ENCODE measurements around the gene POLD3. TPM values are rescaled to one million over a fixed set of nuclear protein-coding genes. Genes with fewer than 3 reads are reported as not detected.

Gene POLD3
- total RNA-seq, 4 donors from 2014 or later = 10.1 to 18.0 (median 14.8) TPM

DNA sequence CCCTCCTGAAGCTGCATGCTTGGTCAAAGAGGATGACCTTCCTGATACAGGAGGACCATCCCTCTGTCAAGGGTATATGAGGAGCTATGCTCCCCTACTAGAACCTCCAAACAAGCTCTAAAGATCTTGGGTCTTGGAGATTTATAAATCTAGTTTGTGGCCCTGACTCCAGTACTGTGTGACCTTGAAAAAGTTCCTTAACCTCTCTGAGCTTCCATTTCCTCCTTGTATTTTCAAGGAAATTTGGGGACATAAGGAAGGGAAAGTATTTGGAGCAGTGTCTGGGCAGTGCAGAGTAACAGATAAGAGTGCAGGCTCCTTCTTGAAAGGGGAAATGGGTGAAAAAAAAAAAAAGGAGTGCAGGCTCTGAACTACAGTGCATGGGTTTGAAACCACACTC, 93.0 kb downstream of the POLD3 start:
- no peak for TF ChIP-seq CTCF (IDR thresholded peaks at IDR 0.05; ENCODE audit: low read depth)

DNA sequence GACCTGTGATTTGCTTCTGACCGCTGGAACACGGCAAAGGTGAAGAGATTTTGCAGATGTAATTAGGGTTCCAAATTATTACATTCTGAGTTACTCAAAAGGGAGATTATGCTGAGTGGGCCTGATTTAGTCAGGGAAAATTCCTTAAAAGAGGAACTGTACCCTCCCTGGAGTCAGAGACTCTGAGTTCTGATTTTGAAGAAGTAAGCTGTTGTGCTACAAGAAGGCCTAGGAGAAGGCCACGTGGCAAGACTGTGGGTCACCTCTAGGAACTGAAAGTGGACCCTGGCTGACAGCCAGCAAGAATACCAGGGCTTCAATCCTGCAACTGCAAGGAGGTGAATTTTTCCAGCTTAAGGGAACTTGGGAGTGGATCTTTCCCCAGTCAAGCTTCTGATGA, 93.5 kb downstream of the POLD3 start:
- TF ChIP-seq CTCF (IDR thresholded peaks at IDR 0.05; ENCODE audit: low read depth) = no peak

- TF ChIP-seq CTCF (IDR thresholded peaks at IDR 0.05; ENCODE audit: low read depth) = no peak
Measured at GRCh38 chr11:74686792-74687191, 94.4 kb downstream of the POLD3 start.

DNA sequence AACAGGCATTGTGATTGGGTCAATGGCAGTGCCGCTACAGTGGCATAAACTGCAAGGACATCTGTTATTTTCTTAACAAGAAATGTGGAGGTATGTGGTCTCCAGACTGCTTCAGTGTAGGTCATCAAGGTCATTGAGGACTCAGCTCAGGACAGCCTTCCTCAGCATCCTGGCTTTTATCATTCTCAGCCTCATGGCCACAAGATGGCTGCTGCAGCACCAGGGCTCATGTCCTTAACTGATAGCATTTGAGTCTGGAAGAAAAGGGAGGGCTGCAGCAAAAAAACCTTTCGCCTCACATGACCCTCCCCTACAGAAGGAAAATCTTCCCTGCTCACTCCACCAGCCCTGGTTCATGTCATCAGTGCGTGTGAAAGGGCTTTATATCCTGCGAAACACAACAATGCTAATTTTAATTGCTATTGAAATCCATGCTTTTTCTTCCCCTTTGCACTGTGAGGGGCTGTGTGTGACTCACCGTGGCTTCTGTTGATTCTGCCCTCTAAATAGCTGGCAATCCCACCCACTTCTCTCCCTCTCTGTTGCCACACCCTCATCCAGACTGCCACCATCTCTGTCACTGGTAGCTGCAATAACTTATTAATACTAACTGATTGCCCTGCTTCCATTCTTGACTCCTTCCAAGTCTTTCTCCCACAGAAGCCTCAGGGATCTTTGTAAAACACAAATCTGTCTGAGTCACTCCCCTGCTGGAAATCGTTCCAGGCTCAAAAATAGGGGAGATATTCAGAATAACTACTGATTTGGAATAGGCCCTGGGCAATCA, 95.0 kb downstream of the POLD3 start:
- TF ChIP-seq CTCF (IDR thresholded peaks at IDR 0.05; ENCODE audit: low read depth) = no peak

DNA sequence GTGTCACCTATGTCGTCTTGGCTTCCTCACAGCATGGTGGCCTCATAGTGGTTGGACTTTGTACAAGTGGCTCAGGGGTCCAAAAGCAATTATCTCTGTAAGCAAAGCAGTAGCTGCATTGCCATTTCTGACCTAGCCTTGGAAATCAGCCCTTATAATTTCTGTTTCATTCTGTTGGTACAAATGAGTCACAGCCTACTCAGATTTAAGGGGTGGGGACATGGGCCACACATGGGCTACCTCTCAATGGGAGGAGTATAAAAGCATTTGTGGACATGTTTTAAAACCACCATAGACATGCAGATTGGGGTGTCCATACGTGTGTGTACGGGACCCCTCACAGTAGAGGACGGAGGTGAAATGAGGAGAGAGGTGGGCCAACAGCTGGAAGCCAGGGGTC, 97.3 kb downstream of the POLD3 start:
- no peak for TF ChIP-seq CTCF (IDR thresholded peaks at IDR 0.05; ENCODE audit: low read depth)

GRCh38 chr11:74691755-74692154, 99.4 kb downstream of the POLD3 start:
- TF ChIP-seq CTCF (IDR thresholded peaks at IDR 0.05; ENCODE audit: low read depth) = no peak

Small RNA genes within 50 kb of the gene (small RNA-seq; reads per million reads assigned to genes)
- gene RANP3 (not detected), gene RN7SKP297 (not detected)

Other genes starting within 250 kb of the POLD3 start
- 1 to 10 TPM; 2.1 to 8.7 (median 3.8) TPM for gene PGM2L1, start 194.1 kb upstream of the POLD3 start, total RNA-seq
- gene KCNE3, start 125.0 kb upstream of the POLD3 start, total RNA-seq = 10 to 100 TPM; 13.7 to 44.4 (median 21.0) TPM
- gene LIPT2, start 98.9 kb upstream of the POLD3 start, total RNA-seq = 1 to 10 TPM; 2.1 to 9.4 (median 3.3) TPM
- not detected for gene CHRDL2, start 138.8 kb downstream of the POLD3 start, total RNA-seq
- gene RNF169, start 156.3 kb downstream of the POLD3 start, total RNA-seq = 10 to 100 TPM; 18.5 to 21.6 (median 19.1) TPM

Measured in subcutaneous adipose tissue (tissue), 4 donors.